ENCODE results near the gene SLC25A44.

Gene SLC25A44

GRCh38 chr1:156163712-156164111 is 30.2 kb upstream of the SLC25A44 start:
- H4K20me1 ChIP-seq (ENCODE audit: insufficient read depth, low read length): 0 out of 2 replicates have a peak, but pooled peaks cover 3% of the 10 kb centered on the region
- H3K9ac ChIP-seq (ENCODE audit: low read length): no peak overlapping the region
- no peaks in the 10 kb centered on the region for H3K27me3 ChIP-seq (replicated peaks; ENCODE audit: insufficient read depth, low read length)
- H3K4me3 ChIP-seq (ENCODE audit: low read length): no peak overlapping the region
- TF ChIP-seq CTCF (IDR thresholded peaks at IDR 0.05; ENCODE audit: low read length): no peak
- no peak for TF ChIP-seq EZH2phosphoT487 (IDR thresholded peaks at IDR 0.05; ENCODE audit: low read length)
- no peak for TF ChIP-seq EZH2 (optimal IDR thresholded peaks at IDR 0.05; ENCODE audit: low read depth, low read length)
- H3K4me2 ChIP-seq (ENCODE audit: low read depth, low read length): no peak overlapping the region
- peak overlapping the region; percentile 15; the same call in 1 of the 2 replicates for H3K27ac ChIP-seq (ENCODE audit: low read length)
- peaks cover 66% of the 10 kb centered on the region for H3K4me1 ChIP-seq (ENCODE audit: low read length)
- H3K79me2 ChIP-seq (ENCODE audit: low read length): peaks cover 86% of the 10 kb centered on the region
- no peaks in the 10 kb centered on the region for H3K9me2 ChIP-seq (replicated peaks; ENCODE audit: insufficient read depth, low read length)
- H2AFZ ChIP-seq (ENCODE audit: low read length): no peak overlapping the region
- H3K9me3 ChIP-seq (replicated peaks; ENCODE audit: insufficient read depth, low read length): no peaks in the 10 kb centered on the region
- peaks cover 62% of the 10 kb centered on the region for H3F3A ChIP-seq (ENCODE audit: insufficient read depth, low read length)
- no peak for DNase-seq
- peaks cover 43% of the 10 kb centered on the region for H3K36me3 ChIP-seq (replicated peaks; ENCODE audit: insufficient read depth, low read length)

GRCh38 chr1:156164125-156164831 is 29.6 kb upstream of the SLC25A44 start:
- no peak for DNase-seq
- Histone ChIP-seq H4K20me1 (ENCODE audit: insufficient read depth, low read length) (0 out of 2 replicates have a peak, but pooled peaks cover 6% of the 10 kb centered on the region), H3F3A (ENCODE audit: insufficient read depth, low read length) (peaks cover 58% of the 10 kb centered on the region), H2AFZ (ENCODE audit: low read length) (no peak overlapping the region), H3K4me2 (ENCODE audit: low read depth, low read length) (no peak overlapping the region), H3K27ac (ENCODE audit: low read length) (peak overlapping the region; percentile 15; the same call in 1 of the 2 replicates), H3K27me3 (replicated peaks; ENCODE audit: insufficient read depth, low read length) (no peaks in the 10 kb centered on the region), H3K36me3 (replicated peaks; ENCODE audit: insufficient read depth, low read length) (peaks cover 42% of the 10 kb centered on the region), H3K4me3 (ENCODE audit: low read length) (no peak overlapping the region), H3K4me1 (ENCODE audit: low read length) (peaks cover 61% of the 10 kb centered on the region), H3K9ac (ENCODE audit: low read length) (no peak overlapping the region), H3K9me3 (replicated peaks; ENCODE audit: insufficient read depth, low read length) (no peaks in the 10 kb centered on the region), H3K79me2 (ENCODE audit: low read length) (peaks cover 86% of the 10 kb centered on the region), H3K9me2 (replicated peaks; ENCODE audit: insufficient read depth, low read length) (no peaks in the 10 kb centered on the region)
- TF ChIP-seq EZH2phosphoT487 (IDR thresholded peaks at IDR 0.05; ENCODE audit: low read length) (no peak), CTCF (IDR thresholded peaks at IDR 0.05; ENCODE audit: low read length) (no peak), EZH2 (optimal IDR thresholded peaks at IDR 0.05; ENCODE audit: low read depth, low read length) (no peak)

GRCh38 chr1:156165083-156165482 is 28.8 kb upstream of the SLC25A44 start:
- no peak overlapping the region for H3K9ac ChIP-seq (ENCODE audit: low read length)
- DNase-seq: no peak

More at GRCh38 chr1:156165083-156165482, 28.8 kb upstream of the SLC25A44 start:
- peaks cover 50% of the 10 kb centered on the region for H3F3A ChIP-seq (ENCODE audit: insufficient read depth, low read length)
- H3K9me3 ChIP-seq (replicated peaks; ENCODE audit: insufficient read depth, low read length): no peaks in the 10 kb centered on the region
- H3K27me3 ChIP-seq (replicated peaks; ENCODE audit: insufficient read depth, low read length): no peaks in the 10 kb centered on the region
- H3K4me2 ChIP-seq (ENCODE audit: low read depth, low read length): no peak overlapping the region
- H3K36me3 ChIP-seq (replicated peaks; ENCODE audit: insufficient read depth, low read length): peaks cover 36% of the 10 kb centered on the region
- no peak overlapping the region for H3K4me3 ChIP-seq (ENCODE audit: low read length)
- no peaks in the 10 kb centered on the region for H3K9me2 ChIP-seq (replicated peaks; ENCODE audit: insufficient read depth, low read length)
- 0 out of 2 replicates have a peak, but pooled peaks cover 6% of the 10 kb centered on the region for H4K20me1 ChIP-seq (ENCODE audit: insufficient read depth, low read length)
- H2AFZ ChIP-seq (ENCODE audit: low read length): no peak overlapping the region
- peaks cover 53% of the 10 kb centered on the region for H3K4me1 ChIP-seq (ENCODE audit: low read length)
- peak overlapping the region; percentile 53; the same call in 1 of the 2 replicates for H3K27ac ChIP-seq (ENCODE audit: low read length)
- peaks cover 79% of the 10 kb centered on the region for H3K79me2 ChIP-seq (ENCODE audit: low read length)
- TF ChIP-seq CTCF (IDR thresholded peaks at IDR 0.05; ENCODE audit: low read length) (no peak), EZH2 (optimal IDR thresholded peaks at IDR 0.05; ENCODE audit: low read depth, low read length) (no peak), EZH2phosphoT487 (IDR thresholded peaks at IDR 0.05; ENCODE audit: low read length) (no peak)
